ENCODE measurements around the gene ZNF175. TPM values are rescaled to one million over a fixed set of nuclear protein-coding genes. Genes with fewer than 3 reads are reported as not detected.

Gene ZNF175
- total RNA-seq, 1 donor from 2014 or later: 6.1 TPM

GRCh38 chr19:51564791-51565190 lies 6.3 kb upstream of the ZNF175 start:
- H3K9me3 ChIP-seq: no peaks in the 10 kb centered on the region
- H3K4me1 ChIP-seq: no peaks in the 10 kb centered on the region
- no peaks in the 10 kb centered on the region for H3K27me3 ChIP-seq
- no peak overlapping the region for H3K4me3 ChIP-seq
- no peak overlapping the region for H3K27ac ChIP-seq
- no peaks in the 10 kb centered on the region for H3K36me3 ChIP-seq
- intact Hi-C loops (cut with DNase I): no loop called here
- TF ChIP-seq, protein P1, sequence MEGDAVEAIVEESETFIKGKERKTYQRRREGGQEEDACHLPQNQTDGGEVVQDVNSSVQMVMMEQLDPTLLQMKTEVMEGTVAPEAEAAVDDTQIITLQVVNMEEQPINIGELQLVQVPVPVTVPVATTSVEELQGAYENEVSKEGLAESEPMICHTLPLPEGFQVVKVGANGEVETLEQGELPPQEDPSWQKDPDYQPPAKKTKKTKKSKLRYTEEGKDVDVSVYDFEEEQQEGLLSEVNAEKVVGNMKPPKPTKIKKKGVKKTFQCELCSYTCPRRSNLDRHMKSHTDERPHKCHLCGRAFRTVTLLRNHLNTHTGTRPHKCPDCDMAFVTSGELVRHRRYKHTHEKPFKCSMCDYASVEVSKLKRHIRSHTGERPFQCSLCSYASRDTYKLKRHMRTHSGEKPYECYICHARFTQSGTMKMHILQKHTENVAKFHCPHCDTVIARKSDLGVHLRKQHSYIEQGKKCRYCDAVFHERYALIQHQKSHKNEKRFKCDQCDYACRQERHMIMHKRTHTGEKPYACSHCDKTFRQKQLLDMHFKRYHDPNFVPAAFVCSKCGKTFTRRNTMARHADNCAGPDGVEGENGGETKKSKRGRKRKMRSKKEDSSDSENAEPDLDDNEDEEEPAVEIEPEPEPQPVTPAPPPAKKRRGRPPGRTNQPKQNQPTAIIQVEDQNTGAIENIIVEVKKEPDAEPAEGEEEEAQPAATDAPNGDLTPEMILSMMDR (IDR thresholded peaks at IDR 0.05): no peak
- DNase-seq (ENCODE audit: low spot score in 2 of 2): no peak

- TF ChIP-seq, protein P1 (IDR thresholded peaks at IDR 0.05): no peak
- no peak overlapping the region for H3K27ac ChIP-seq
- no peaks in the 10 kb centered on the region for H3K36me3 ChIP-seq
- no peak overlapping the region for H3K4me3 ChIP-seq
- H3K27me3 ChIP-seq: no peaks in the 10 kb centered on the region
- no peaks in the 10 kb centered on the region for H3K9me3 ChIP-seq
- intact Hi-C loops (cut with DNase I): no loop called here
- H3K4me1 ChIP-seq: no peaks in the 10 kb centered on the region
- no peak for DNase-seq (ENCODE audit: low spot score in 2 of 2)
These were observed 5.5 kb upstream of the ZNF175 start for GRCh38 chr19:51565583-51565982.

DNA sequence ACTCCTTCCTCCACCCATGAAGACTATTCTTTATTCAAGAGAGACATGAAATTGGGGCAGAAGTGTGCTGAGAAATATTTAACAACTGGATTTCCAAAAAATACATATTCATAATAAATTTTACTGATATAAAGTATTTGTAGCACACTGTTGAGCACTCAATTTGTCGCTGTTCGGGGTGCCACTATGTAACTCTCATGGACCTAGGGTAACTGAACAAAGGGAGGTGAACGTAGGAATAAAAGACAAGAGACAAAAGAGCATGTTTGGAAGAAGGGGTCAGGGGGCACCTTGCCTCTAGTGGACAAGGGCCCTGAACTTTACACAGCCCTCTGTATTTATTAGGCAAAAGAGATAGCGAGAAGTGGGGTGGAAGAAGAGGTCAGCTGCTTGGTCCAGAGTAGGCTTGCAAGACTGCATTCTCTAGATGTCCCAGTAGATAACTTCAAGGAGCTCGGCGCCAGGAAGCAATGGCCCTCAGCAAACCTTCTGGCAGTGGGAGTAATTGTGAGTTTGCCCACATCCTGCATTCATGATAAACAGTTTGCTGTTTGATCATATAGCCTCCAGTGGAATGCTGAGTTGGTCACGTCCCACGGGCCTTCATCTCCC lies 4.5 kb upstream of the ZNF175 start:
- TF ChIP-seq, protein P1 (IDR thresholded peaks at IDR 0.05): no peak

DNA sequence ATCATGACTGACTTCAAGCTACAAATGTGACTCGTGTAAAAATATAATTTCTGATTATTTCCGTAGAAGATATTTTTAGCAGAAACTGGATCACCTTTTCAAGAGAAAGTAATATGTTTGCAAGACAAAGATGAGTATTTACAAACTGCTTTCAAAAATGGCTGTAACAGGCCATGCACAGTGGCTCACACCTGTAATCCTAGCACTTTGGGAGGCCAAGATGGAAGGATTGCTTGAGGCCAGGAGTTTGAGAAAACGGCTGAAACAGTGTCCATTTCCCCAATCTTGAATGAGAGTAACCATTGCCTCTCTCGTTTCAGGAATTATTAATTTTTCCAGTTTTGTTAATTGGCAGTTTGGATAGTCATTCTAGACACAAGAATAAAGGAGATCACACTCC lies 3.5 kb upstream of the ZNF175 start:
- no peak overlapping the region for H3K27ac ChIP-seq
- no peaks in the 10 kb centered on the region for H3K27me3 ChIP-seq
- no peaks in the 10 kb centered on the region for H3K9me3 ChIP-seq
- H3K4me1 ChIP-seq: peaks cover 0 to 10% of the 10 kb centered on the region in 2 donors
- H3K36me3 ChIP-seq: no peaks in the 10 kb centered on the region
- DNase-seq (ENCODE audit: low spot score in 2 of 2): no peak
- intact Hi-C loops (cut with DNase I): no loop called here
- no peak overlapping the region for H3K4me3 ChIP-seq
- TF ChIP-seq, protein P1 (IDR thresholded peaks at IDR 0.05): no peak

More for the DNA sequence above, 4.5 kb upstream of the ZNF175 start:
- intact Hi-C loops (cut with DNase I): no loop called here
- Histone ChIP-seq H3K4me3 (no peak overlapping the region), H3K4me1 (peaks cover 0 to under 1% of the 10 kb centered on the region in 2 donors), H3K27me3 (no peaks in the 10 kb centered on the region), H3K27ac (no peak overlapping the region), H3K9me3 (no peaks in the 10 kb centered on the region), H3K36me3 (no peaks in the 10 kb centered on the region)
- no peak for DNase-seq (ENCODE audit: low spot score in 2 of 2)

- DNase-seq (ENCODE audit: low spot score in 2 of 2): no peak
- TF ChIP-seq, protein P1 (IDR thresholded peaks at IDR 0.05): no peak
- H3K27me3 ChIP-seq: no peaks in the 10 kb centered on the region
These were observed 2.6 kb upstream of the ZNF175 start for GRCh38 chr19:51568456-51568855.

More at GRCh38 chr19:51568456-51568855, 2.6 kb upstream of the ZNF175 start:
- no peak overlapping the region for H3K27ac ChIP-seq
- H3K9me3 ChIP-seq: no peaks in the 10 kb centered on the region
- peaks cover 0 to 12% of the 10 kb centered on the region in 2 donors for H3K4me1 ChIP-seq
- intact Hi-C loops (cut with DNase I): no loop called here
- H3K36me3 ChIP-seq: peaks cover 0 to 5% of the 10 kb centered on the region in 2 donors
- H3K4me3 ChIP-seq: no peak overlapping the region
